Transverse colon (tissue), 4 donors: ENCODE results near the gene MYOZ3. TPM values are rescaled to one million over a fixed set of nuclear protein-coding genes. Genes with fewer than 3 reads are reported as not detected.

Source experiments
- DNase-seq: peaks from one replicate; pipeline ENCODE4 v3.0.0-alpha.2; 2019
- H3K27ac ChIP-seq, 4 donors: fragments of 200-600 bp; sonication (generic); 2 replicates each; pipeline ENCODE4 v1.5.1; 2016 to 2018; ENCODE audit warnings: inconsistent platforms in 4 of 4
- H3K27me3 ChIP-seq: fragments of 200-600 bp; sonication (generic); 2 replicates; pipeline ENCODE4 v1.5.1; 2017; ENCODE audit warnings: inconsistent platforms
- H3K36me3 ChIP-seq, 4 donors: fragments of 200-600 bp; sonication (generic); 2 replicates each; pipeline ENCODE4 v1.5.1; 2017 to 2019; ENCODE audit warnings: inconsistent platforms in 4 of 4
- H3K4me1 ChIP-seq, 4 donors: fragments of 200-600 bp; sonication (generic); 2 replicates each; pipeline ENCODE4 v1.5.1; 2017 to 2020; ENCODE audit warnings: inconsistent platforms in 4 of 4
- H3K4me3 ChIP-seq, 4 donors: fragments of 200-600 bp; sonication (generic); 1 replicate in 1 of 4; 2 replicates in 3 of 4; pipeline versions ENCODE4 v1.5.1 to v1.6.1; 2017 to 2019; ENCODE audit warnings: inconsistent platforms in 4 of 4
- H3K9me3 ChIP-seq, 2 donors: fragments of 200-600 bp; sonication (generic); 2 replicates each; pipeline ENCODE4 v1.5.1; 2017 to 2019; ENCODE audit warnings: inconsistent platforms in 2 of 2
- EP300 ChIP-seq: sonication (generic); formaldehyde crosslinking; IDR thresholded peaks from one replicate; pipeline ENCODE4 v1.6.1; 2017; ENCODE audit warnings: antibody characterized with exemption, low read depth
- POLR2A ChIP-seq: fragments of 450-650 bp; IDR thresholded peaks from one replicate; pipeline ENCODE4 v1.6.1; 2016; ENCODE audit warnings: antibody characterized with exemption, mild to moderate bottlenecking, moderate library complexity
- POLR2AphosphoS5 ChIP-seq, 3 donors: sonication (generic); formaldehyde crosslinking; IDR thresholded peaks; one replicate each; pipeline ENCODE4 v1.6.1; 2016; ENCODE audit warnings: antibody characterized with exemption in 3 of 3
- WGBS, 2 donors: methylation state at CpG; one replicate each; pipeline ENCODE4 v1.1.5; 2018; ENCODE audit warnings: low coverage in 1 of 2; 5-methylcytosine and 5-hydroxymethylcytosine counted together
- in situ Hi-C, 4 donors: fragments of 200-750 bp; cut with MboI; loops; one replicate each; pipeline versions ENCODE4 v1.15.0 to v1.15.1; 2017; ENCODE audit warnings: low sequenced_read_pairs in 3 of 4, low pct_ligation_motif_present in 1 of 4, low pct_unique_long_range_greater_than_20kb in 1 of 4
- intact Hi-C: fragments of 100-400 bp; cut with DNase I; formaldehyde crosslinking; loops from one replicate; pipeline ENCODE4 v1.15.1; 2023; ENCODE audit warnings: low total_unique reads
- total RNA-seq, 4 donors: library from RNA; depleted of rRNA; stranded (reverse); fragments of >200 nt; gene quantifications; one replicate each; pipeline ENCODE4 v1.1.0, GENCODE V29; 2016
- TF ChIP-seq, protein P1 (sequence below), 5 experiments: fragments of 200-600 bp in 3 of 5; fragments of 450-650 bp in 2 of 5; sonication (generic) in 3 of 5; IDR thresholded peaks; 1 replicate in 2 of 5; 2 replicates in 3 of 5; pipeline ENCODE4 v1.5.1; 2016 to 2017; ENCODE audit warnings: antibody characterized with exemption in 5 of 5, inconsistent platforms in 3 of 5, mild to moderate bottlenecking in 2 of 5, moderate library complexity in 1 of 5

Gene MYOZ3
- total RNA-seq, 4 donors from 2014 or later: not detected

DNA sequence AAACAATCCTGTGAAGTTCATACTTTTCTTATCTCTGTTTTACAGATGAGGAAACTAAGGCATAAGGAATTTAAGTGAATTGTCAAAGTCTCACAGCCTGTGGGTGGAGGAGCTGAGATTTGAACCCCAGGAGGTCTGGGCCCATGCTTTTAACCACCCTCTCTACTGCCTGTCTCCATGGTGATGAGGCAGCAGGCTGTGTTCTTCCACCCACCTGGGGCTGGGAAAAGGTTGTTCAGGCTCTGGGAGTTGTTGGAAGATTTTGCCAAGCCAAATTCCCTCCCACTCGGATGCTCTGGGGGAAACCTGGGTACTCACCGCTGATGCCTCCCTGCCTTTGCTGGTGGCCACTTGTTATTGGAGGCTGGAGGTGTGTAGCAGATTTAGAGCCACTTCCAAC, 38.9 kb upstream of the MYOZ3 start:
- Histone ChIP-seq H3K27me3 (no peaks in the 10 kb centered on the region), H3K9me3 (no peaks in the 10 kb centered on the region), H3K4me3 (no peak overlapping the region), H3K27ac (no peak overlapping the region), H3K4me1 (peaks cover 6 to 45% (median 27%) of the 10 kb centered on the region in 4 donors), H3K36me3 (no peaks in the 10 kb centered on the region)
- WGBS, 2 donors: 79% methylated on average over 2 of the region's 2 CpGs; no CpG with 5 or more reads in 1 of the 2 donors
- in situ Hi-C loops: no loop called here
- intact Hi-C loops: no loop called here
- no peak for DNase-seq
- TF ChIP-seq POLR2A (no peak), EP300 (no peak), POLR2AphosphoS5 (IDR thresholded peaks at IDR 0.05) (no peak)
- TF ChIP-seq, protein P1, sequence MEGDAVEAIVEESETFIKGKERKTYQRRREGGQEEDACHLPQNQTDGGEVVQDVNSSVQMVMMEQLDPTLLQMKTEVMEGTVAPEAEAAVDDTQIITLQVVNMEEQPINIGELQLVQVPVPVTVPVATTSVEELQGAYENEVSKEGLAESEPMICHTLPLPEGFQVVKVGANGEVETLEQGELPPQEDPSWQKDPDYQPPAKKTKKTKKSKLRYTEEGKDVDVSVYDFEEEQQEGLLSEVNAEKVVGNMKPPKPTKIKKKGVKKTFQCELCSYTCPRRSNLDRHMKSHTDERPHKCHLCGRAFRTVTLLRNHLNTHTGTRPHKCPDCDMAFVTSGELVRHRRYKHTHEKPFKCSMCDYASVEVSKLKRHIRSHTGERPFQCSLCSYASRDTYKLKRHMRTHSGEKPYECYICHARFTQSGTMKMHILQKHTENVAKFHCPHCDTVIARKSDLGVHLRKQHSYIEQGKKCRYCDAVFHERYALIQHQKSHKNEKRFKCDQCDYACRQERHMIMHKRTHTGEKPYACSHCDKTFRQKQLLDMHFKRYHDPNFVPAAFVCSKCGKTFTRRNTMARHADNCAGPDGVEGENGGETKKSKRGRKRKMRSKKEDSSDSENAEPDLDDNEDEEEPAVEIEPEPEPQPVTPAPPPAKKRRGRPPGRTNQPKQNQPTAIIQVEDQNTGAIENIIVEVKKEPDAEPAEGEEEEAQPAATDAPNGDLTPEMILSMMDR (IDR thresholded peaks at IDR 0.05): no peak

GRCh38 chr5:150623152-150623877, 37.7 kb upstream of the MYOZ3 start:
- no peak overlapping the region for H3K4me3 ChIP-seq
- H3K36me3 ChIP-seq: no peaks in the 10 kb centered on the region
- H3K27me3 ChIP-seq: no peaks in the 10 kb centered on the region
- H3K9me3 ChIP-seq: no peaks in the 10 kb centered on the region
- DNase-seq: no peak
- intact Hi-C loops (no loop called here), in situ Hi-C loops (no loop called here)
- 58 to 59% methylated on average over 3 to 7 of the region's 7 CpGs for WGBS, 2 donors
- H3K27ac ChIP-seq: peak overlapping the region in 3 of 4 donors; percentile 82 to 86 (median 83)
- TF ChIP-seq, protein P1 (IDR thresholded peaks at IDR 0.05): no peak
- TF ChIP-seq EP300 (no peak), POLR2A (no peak), POLR2AphosphoS5 (IDR thresholded peaks at IDR 0.05) (no peak)
- H3K4me1 ChIP-seq: peaks cover 6 to 39% (median 28%) of the 10 kb centered on the region in 4 donors

- TF ChIP-seq POLR2AphosphoS5 (IDR thresholded peaks at IDR 0.05): no peak
These were observed 37.2 kb upstream of the MYOZ3 start for GRCh38 chr5:150623878-150624216.

GRCh38 chr5:150624334-150625163, 36.5 kb upstream of the MYOZ3 start:
- H3K4me3 ChIP-seq: peak overlapping the region; percentile 57 to 89 (median 70)
- in situ Hi-C loops: no loop called here
- peak; percentile 59 for DNase-seq

More at GRCh38 chr5:150623878-150624216, 37.2 kb upstream of the MYOZ3 start:
- no peaks in the 10 kb centered on the region for H3K27me3 ChIP-seq
- H3K9me3 ChIP-seq: no peaks in the 10 kb centered on the region
- intact Hi-C loops (no loop called here), in situ Hi-C loops (no loop called here)
- 57% methylated on average over 5 of the region's 5 CpGs; no CpG with 5 or more reads in 1 of the 2 donors for WGBS, 2 donors
- no peaks in the 10 kb centered on the region for H3K36me3 ChIP-seq
- H3K4me3 ChIP-seq: no peak overlapping the region
- DNase-seq: no peak
- peak overlapping the region; percentile 82 to 86 (median 82) for H3K27ac ChIP-seq
- peaks cover 6 to 35% (median 28%) of the 10 kb centered on the region in 4 donors for H3K4me1 ChIP-seq

More at GRCh38 chr5:150624334-150625163, 36.5 kb upstream of the MYOZ3 start:
- Histone ChIP-seq H3K9me3 (no peaks in the 10 kb centered on the region), H3K27ac (peak overlapping the region; percentile 82 to 86 (median 82)), H3K36me3 (no peaks in the 10 kb centered on the region), H3K4me1 (peaks cover 6 to 29% (median 28%) of the 10 kb centered on the region in 4 donors), H3K27me3 (no peaks in the 10 kb centered on the region)
- TF ChIP-seq EP300 (no peak), POLR2AphosphoS5 (IDR thresholded peaks at IDR 0.05) (no peak), POLR2A (no peak)
- TF ChIP-seq, protein P1 (IDR thresholded peaks at IDR 0.05): no peak
- intact Hi-C loops: no loop called here
- WGBS, 2 donors: 8 to 27% methylated on average over 3 to 30 of the region's 74 CpGs
